ENCODE results near the gene SHISA6.
"Not testable (repeated sequence)": the region's sequence is repeated elsewhere in the genome, so short reads cannot be mapped to it uniquely, and the experiment has no call there.

The SHISA6 gene

DNA sequence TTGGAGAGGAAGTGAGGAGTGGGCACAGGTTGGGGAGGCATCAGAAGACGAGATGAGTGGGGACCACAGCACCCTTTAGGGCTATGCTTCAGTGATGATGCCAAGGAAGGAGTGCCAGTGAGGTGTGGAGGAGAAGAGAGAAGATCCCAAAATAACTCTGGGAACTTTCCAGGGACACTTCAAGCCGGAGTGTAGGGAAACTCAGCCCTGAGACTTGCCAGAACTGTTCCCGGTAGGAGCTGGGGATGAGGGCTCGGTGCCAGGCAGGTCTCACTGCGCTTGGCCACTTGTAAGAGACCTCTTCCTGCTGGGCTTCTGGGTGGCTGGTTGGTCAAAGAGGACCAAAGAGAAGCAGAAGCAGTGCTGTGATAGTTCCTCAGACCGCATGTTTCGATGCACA lies 63.6 kb downstream of the SHISA6 start:
- no peak for DNase-seq

- DNase-seq: no peak
These were observed 64.5 kb downstream of the SHISA6 start for GRCh38 chr17:11305524-11305923.

DNA sequence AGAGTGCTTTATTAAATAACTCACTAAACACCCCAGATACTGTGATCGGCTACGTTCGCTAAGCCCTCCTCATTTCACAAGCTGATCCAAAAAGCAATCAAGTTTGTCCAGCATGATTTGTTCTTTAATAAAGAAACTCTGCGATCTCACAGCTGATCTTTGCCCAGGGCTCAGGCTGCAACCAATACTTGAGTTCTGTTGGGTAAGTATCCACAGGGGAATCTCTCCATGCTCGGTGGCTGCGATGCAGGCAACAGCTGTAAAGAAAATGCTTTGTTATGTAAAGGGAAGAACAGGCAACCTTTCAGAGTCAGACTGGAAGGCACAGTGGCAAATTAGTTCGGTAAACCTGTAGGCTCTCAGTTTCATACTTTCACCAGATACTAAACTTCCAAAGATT lies 67.5 kb downstream of the SHISA6 start:
- DNase-seq: no peak

- DNase-seq: no peak
These were observed 68.0 kb downstream of the SHISA6 start for GRCh38 chr17:11309033-11309432.

- DNase-seq: no peak
These were observed 68.8 kb downstream of the SHISA6 start for GRCh38 chr17:11309850-11310249.

DNA sequence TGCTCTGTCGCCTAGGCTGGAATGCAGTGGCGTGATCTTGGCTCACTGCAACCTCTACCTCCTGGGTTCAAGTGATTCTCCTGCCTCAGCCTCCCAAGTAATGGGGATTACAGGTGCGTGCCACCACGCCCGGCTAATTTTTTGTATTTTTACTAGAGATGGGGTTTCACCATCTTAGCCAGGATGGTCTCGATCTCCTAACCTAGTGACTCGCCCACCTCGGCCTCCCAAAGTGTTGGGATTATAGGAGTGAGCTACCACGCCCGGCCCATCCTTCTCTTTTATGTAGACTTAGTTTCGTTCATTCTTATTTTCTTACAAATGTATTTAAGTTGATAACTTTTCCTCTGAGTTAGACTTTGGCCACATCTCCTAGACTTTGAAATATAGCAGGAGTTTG lies 75.4 kb downstream of the SHISA6 start:
- not testable (repeated sequence) for DNase-seq

DNA sequence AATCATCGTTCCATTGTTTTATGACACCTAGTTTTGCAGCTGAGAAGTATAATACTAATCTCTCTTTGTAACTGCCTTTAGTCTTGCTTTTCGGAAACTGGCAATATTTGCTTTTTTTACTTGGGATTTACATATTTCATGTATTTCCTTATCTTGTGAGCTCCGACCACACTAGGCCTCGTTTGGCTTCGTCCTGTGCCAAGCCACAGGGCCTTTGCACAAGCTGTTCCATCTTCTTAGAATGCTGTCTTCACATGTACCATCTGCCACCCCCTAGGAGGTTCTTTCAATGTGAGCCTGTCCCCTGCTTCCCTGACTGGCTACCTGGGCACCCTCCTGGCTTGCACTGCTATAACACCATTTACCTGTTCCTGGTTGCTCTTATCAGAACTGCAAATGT lies 77.2 kb downstream of the SHISA6 start:
- no peak for DNase-seq

DNA sequence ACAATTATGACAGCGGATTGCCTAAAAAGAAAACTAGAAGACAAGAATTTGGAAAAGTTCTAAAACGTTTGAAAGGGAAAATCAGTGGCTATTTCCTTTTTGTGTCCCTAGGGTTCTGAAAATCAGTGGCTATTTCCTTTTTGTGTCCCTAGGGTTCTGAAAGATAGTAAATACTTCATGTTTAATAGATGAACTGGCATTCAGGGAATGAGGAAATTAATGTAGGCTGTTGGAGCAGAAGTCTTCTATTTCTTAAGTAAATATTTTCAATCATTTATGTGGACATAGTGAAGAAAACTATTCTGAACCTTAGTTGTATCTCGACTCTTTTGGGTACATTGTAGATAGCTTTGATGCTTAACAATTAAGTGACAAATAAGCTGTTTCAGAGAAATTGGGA lies 78.9 kb downstream of the SHISA6 start:
- no peak for DNase-seq

GRCh38 chr17:11324021-11324420 lies 83.0 kb downstream of the SHISA6 start:
- DNase-seq: no peak

GRCh38 chr17:11324846-11325420 lies 83.9 kb downstream of the SHISA6 start:
- DNase-seq: no peak

GRCh38 chr17:11326492-11326891 lies 85.5 kb downstream of the SHISA6 start:
- no peak for DNase-seq

GRCh38 chr17:11328770-11329169 lies 87.8 kb downstream of the SHISA6 start:
- DNase-seq: no peak

GRCh38 chr17:11330006-11330405 lies 89.0 kb downstream of the SHISA6 start:
- no peak for DNase-seq

GRCh38 chr17:11330826-11331225 lies 89.8 kb downstream of the SHISA6 start:
- DNase-seq: no peak

GRCh38 chr17:11331547-11332513 lies 90.8 kb downstream of the SHISA6 start:
- no peak for DNase-seq

- DNase-seq: no peak
These were observed 91.7 kb downstream of the SHISA6 start for GRCh38 chr17:11332706-11333105.

- DNase-seq: no peak
These were observed 93.5 kb downstream of the SHISA6 start for GRCh38 chr17:11334493-11334892.

- DNase-seq: no peak
These were observed 95.3 kb downstream of the SHISA6 start for GRCh38 chr17:11336290-11336689.

DNA sequence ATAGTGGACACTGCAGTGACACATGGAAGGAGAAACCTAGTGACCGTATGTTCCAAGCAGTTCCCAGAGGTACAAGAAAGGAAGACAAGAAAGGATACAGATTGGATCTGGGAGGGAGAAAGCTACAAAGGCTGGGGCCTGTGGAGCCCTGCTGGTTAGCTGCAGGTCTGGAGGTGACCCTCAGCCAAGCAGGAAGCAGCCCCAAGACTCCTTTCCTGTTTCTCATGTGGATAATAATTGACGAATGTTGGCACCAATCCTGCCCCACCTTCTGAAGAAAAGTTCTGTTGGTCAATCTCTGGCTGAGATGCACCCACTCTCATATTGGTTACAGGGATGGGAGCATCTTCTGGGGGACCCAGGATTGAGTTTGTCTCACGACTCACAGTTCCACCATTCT lies 99.8 kb downstream of the SHISA6 start:
- no peak for DNase-seq

DNA sequence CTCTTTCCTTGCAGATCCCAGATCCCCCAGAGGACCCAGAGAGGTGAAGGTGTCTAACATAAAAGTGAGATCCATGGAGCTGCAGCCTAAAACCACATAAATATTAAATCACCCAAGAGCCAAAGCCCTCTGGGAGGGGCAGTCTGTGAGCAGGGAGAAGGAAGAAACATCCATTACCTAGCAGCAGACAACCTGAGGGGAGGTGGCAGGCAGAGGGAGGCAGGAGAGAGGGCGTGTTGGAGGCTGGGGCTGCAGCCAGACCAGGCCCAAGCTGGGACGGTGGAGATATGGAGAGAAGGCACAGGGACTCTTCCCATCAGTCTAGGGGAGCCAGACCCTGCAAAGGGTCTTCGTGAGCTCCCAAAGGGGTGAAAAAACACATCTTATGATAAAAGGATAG lies 101.1 kb downstream of the SHISA6 start:
- no peak for DNase-seq

GRCh38 chr17:11349106-11349505 lies 108.1 kb downstream of the SHISA6 start:
- DNase-seq: no peak

- no peak for DNase-seq
These were observed 110.5 kb downstream of the SHISA6 start for GRCh38 chr17:11351479-11351878.

DNA sequence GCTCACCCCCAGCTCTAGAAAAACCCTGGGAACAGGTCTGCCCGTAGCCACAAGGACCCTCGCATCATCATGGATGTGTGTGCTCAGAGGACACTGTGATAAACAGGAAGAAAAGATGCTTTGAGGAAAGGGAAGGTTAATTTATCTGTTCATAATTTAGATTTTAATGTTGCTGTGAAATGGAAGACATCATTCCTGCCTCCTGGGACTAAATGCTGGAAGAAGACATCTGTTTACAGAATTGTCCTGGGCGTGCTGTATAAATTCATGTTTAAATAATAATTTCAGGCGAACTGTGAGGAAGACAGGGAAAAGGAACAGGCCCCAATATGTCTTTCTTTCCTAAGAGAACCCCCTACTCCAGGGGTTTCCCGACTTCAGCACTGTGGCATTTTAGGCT lies 112.6 kb downstream of the SHISA6 start:
- no peak for DNase-seq

DNA sequence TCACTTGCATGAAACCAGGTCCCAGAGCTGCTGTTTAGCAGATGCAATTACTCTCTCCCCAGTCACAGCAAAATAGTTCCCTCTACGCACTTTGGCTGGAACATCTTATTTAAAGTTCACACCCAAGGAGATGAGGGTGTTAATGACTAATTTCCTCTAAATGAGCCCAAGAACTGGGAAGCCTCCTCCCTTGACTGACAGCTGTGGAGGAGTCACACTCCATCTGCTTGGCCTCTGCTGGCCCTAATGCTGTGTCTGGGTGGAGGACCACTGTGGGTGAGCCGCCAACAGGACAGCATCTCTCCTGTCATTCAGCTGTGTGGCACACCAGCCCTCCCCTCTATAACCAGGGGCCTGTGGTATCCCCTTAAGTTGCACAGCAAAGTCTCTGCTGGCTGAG lies 115.4 kb downstream of the SHISA6 start:
- no peak for DNase-seq

All from RPMI8226 (cell line).